Mammary epithelial cell (primary cell): Measurements from ENCODE around the gene NCBP3.

ENCODE experiments used
- CTCF ChIP-seq, 2 donors: IDR thresholded peaks in 1 of 2; conservative IDR thresholded peaks in 1 of 2; 2 replicates each; pipeline ENCODE4 v1.5.1; 2011 to 2012; ENCODE audit warnings: inconsistent platforms in 2 of 2, low read length in 2 of 2, mild to moderate bottlenecking in 2 of 2, control low read depth in 1 of 2, low read depth in 1 of 2; ENCODE audit not compliant: insufficient read depth in 1 of 2; ENCODE audit errors: extremely low read depth in 1 of 2
- EZH2 ChIP-seq: IDR thresholded peaks from 2 replicates; pipeline ENCODE4 v1.6.1; 2012; ENCODE audit warnings: low read length, inconsistent platforms, borderline replicate concordance

- no peak for TF ChIP-seq CTCF (conservative IDR thresholded peaks at IDR 0.05 in 1 of 2, IDR thresholded peaks at IDR 0.05 in 1 of 2; ENCODE audit: extremely low read depth in 1 of 2, insufficient read depth in 1 of 2, low read depth in 1 of 2, low read length in 2 of 2)
- no peak for TF ChIP-seq EZH2
These were observed 11.4 kb upstream of the NCBP3 start for GRCh38 chr17:3857261-3858105.
